A549 (cell line): Measurements from ENCODE around the gene SLC7A6OS.

ENCODE experiments used
- ESRRA ChIP-seq: fragments of 150-350 bp; IDR thresholded peaks from 2 replicates; pipeline ENCODE4 v1.6.1; 2014; ENCODE audit warnings: mild to moderate bottlenecking, low read length, borderline replicate concordance
- GATA3 ChIP-seq: IDR thresholded peaks from 2 replicates; pipeline ENCODE4 v1.6.1; 2012; ENCODE audit warnings: borderline replicate concordance
- JUN ChIP-seq, 2 experiments: fragments of >200 bp; sonication (Bioruptor Twin); formaldehyde crosslinking; IDR thresholded peaks; 2 replicates in 1 of 2; 3 replicates in 1 of 2; pipeline ENCODE4 v1.6.1; 2016 to 2017
- JUNB ChIP-seq: fragments of >200 bp; sonication (Bioruptor Twin); formaldehyde crosslinking; IDR thresholded peaks from 2 replicates; pipeline ENCODE4 v1.6.1; 2016
- MAZ ChIP-seq: fragments of 150-350 bp; IDR thresholded peaks from 2 replicates; pipeline ENCODE4 v1.6.1; 2014; ENCODE audit warnings: antibody characterized with exemption, low read depth, low read length, borderline replicate concordance
- PHF8 ChIP-seq: fragments of 200-600 bp; sonication (generic); IDR thresholded peaks from 2 replicates; pipeline ENCODE4 v1.6.1; 2016; ENCODE audit warnings: low read depth, mild to moderate bottlenecking, antibody characterized with exemption, moderate library complexity, borderline replicate concordance
- POLR2A ChIP-seq: IDR thresholded peaks from 2 replicates; pipeline ENCODE4 v1.6.1; 2012; ENCODE audit warnings: mild to moderate bottlenecking, low read length
- RAD21 ChIP-seq, 2 experiments: fragments of >200 bp in 1 of 2; sonication (Bioruptor Twin) in 1 of 2; formaldehyde crosslinking in 1 of 2; IDR thresholded peaks in 1 of 2; conservative IDR thresholded peaks in 1 of 2; 2 replicates in 1 of 2; 3 replicates in 1 of 2; pipeline ENCODE4 v1.6.1; 2012 to 2018; ENCODE audit warnings: inconsistent platforms in 1 of 2
- SREBF2 ChIP-seq: fragments of 450-650 bp; IDR thresholded peaks from 2 replicates; pipeline ENCODE4 v1.6.1; 2014; ENCODE audit warnings: mild to moderate bottlenecking, moderate library complexity
- TFCP2L1 ChIP-seq: fragments of 250-450 bp; sonication (Bioruptor Pico); IDR thresholded peaks from 2 replicates; pipeline ENCODE4 v1.5.0; 2021; ENCODE audit warnings: mild to moderate bottlenecking
- TF ChIP-seq, protein P1 (sequence below): fragments of >200 bp; sonication (Bioruptor Twin); formaldehyde crosslinking; IDR thresholded peaks from 3 replicates; pipeline ENCODE4 v1.5.1; 2016
- TF ChIP-seq, protein P2 (sequence below): fragments of 200-600 bp; sonication (generic); IDR thresholded peaks from 2 replicates; pipeline ENCODE4 v1.6.1; 2016; ENCODE audit warnings: antibody characterized with exemption, mild to moderate bottlenecking, moderate library complexity

DNA sequence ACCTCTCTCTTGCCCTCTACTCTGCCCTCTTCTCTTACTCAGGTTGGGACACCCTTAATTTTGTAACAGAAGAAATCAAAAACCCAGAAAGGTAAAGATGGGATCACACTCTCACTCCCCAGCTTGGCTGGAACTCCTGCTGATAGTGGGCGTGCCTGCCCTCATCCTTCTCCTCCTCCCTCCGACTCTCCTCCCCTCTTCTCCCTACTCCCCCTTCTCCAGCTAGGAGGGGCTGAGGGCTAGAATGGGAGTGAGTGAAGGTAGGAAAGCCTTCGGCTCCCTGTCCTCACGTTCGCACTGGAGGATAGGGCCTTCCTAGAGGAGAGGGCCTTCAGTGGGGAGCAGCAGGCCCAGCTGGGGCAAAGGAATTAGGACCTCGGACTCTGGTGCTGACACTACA lies 20.3 kb downstream of the SLC7A6OS start:
- TF ChIP-seq, protein P1, sequence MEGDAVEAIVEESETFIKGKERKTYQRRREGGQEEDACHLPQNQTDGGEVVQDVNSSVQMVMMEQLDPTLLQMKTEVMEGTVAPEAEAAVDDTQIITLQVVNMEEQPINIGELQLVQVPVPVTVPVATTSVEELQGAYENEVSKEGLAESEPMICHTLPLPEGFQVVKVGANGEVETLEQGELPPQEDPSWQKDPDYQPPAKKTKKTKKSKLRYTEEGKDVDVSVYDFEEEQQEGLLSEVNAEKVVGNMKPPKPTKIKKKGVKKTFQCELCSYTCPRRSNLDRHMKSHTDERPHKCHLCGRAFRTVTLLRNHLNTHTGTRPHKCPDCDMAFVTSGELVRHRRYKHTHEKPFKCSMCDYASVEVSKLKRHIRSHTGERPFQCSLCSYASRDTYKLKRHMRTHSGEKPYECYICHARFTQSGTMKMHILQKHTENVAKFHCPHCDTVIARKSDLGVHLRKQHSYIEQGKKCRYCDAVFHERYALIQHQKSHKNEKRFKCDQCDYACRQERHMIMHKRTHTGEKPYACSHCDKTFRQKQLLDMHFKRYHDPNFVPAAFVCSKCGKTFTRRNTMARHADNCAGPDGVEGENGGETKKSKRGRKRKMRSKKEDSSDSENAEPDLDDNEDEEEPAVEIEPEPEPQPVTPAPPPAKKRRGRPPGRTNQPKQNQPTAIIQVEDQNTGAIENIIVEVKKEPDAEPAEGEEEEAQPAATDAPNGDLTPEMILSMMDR, result no peak
- TF ChIP-seq PHF8 (no peak), JUNB (no peak), TFCP2L1 (CRISPR knock-in tag) (no peak), JUN (IDR thresholded peaks at IDR 0.05) (no peak), POLR2A (no peak), MAZ (no peak), RAD21 (conservative IDR thresholded peaks at IDR 0.05 in 1 of 2, IDR thresholded peaks at IDR 0.05 in 1 of 2) (no peak), ESRRA (no peak), GATA3 (no peak), SREBF2 (no peak)
- TF ChIP-seq, protein P2, sequence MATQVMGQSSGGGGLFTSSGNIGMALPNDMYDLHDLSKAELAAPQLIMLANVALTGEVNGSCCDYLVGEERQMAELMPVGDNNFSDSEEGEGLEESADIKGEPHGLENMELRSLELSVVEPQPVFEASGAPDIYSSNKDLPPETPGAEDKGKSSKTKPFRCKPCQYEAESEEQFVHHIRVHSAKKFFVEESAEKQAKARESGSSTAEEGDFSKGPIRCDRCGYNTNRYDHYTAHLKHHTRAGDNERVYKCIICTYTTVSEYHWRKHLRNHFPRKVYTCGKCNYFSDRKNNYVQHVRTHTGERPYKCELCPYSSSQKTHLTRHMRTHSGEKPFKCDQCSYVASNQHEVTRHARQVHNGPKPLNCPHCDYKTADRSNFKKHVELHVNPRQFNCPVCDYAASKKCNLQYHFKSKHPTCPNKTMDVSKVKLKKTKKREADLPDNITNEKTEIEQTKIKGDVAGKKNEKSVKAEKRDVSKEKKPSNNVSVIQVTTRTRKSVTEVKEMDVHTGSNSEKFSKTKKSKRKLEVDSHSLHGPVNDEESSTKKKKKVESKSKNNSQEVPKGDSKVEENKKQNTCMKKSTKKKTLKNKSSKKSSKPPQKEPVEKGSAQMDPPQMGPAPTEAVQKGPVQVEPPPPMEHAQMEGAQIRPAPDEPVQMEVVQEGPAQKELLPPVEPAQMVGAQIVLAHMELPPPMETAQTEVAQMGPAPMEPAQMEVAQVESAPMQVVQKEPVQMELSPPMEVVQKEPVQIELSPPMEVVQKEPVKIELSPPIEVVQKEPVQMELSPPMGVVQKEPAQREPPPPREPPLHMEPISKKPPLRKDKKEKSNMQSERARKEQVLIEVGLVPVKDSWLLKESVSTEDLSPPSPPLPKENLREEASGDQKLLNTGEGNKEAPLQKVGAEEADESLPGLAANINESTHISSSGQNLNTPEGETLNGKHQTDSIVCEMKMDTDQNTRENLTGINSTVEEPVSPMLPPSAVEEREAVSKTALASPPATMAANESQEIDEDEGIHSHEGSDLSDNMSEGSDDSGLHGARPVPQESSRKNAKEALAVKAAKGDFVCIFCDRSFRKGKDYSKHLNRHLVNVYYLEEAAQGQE, result no peak
